Stimulated activated effector memory CD8-positive, alpha-beta T cell treated with anti-CD3 and anti-CD28 coated beads, Interleukin-12 subunit alpha, Interleukin-12 subunit beta, amount 100 ng/mL, for 72 hours (primary cell): ENCODE measurements around the gene SBF1.

Source experiments
- ATAC-seq: fragments of 150-1000 bp; cut with Tn5 transposase; 2 replicates; pipeline ENCODE4 v1.10.0; 2021
- DNase-seq, 2 donors: peaks; one replicate each; pipeline ENCODE4 v3.0.0; 2021 to 2022; ENCODE audit warnings: low spot score in 2 of 2
- H3K27ac Mint-ChIP-seq: one replicate; pipeline ENCODE4 v1.8.0; 2022; ENCODE audit warnings: mild to moderate bottlenecking, mixed read lengths
- H3K36me3 Mint-ChIP-seq: one replicate; pipeline ENCODE4 v1.8.0; 2022; ENCODE audit warnings: mild to moderate bottlenecking, mixed read lengths
- H3K4me1 Mint-ChIP-seq: one replicate; pipeline ENCODE4 v1.8.0; 2022; ENCODE audit warnings: mixed read lengths
- H3K4me3 Mint-ChIP-seq: one replicate; pipeline ENCODE4 v1.8.0; 2022; ENCODE audit warnings: mild to moderate bottlenecking, mixed read lengths
- H3K9me3 Mint-ChIP-seq: one replicate; pipeline ENCODE4 v1.8.0; 2022; ENCODE audit warnings: mixed read lengths

The SBF1 gene

DNA sequence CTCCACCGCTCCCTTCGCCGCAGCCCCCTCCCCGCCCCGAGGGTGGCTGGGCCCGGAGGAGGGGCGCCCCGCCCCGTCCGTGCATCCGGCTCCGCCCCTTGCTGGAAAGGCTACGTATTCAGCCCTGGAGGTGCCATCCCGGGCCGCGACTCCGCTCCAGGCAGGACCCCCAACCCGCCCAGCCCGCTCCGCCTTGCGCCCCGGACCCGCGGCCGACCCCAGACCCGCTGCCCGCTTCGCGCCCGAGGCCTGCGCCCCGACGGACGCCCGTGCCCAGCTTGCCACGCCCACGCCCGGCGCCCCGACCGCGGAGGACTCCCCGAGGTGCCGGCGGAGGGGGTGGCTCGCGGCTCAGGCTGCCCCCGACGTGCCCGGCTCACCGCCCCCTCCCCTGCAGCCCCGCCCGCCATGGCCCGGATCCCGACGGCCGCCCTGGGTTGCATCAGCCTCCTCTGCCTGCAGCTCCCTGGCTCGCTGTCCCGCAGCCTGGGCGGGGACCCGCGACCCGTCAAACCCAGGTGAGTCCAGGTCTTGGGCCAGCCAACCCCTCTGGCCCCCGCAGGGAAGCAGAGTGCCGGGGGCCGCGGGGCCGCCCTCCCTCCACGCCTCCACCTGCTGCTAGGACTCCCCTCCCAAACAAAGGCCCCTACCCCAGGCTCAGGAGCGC is 6.7 kb upstream of the SBF1 start, which contains the start of gene ADM2:
Gene ADM2 (plus strand): TSS at position 104 of the 667 bp plus-strand sequence. CDS start 305 bp downstream, at position 409.
- peak; percentile 77 for ATAC-seq
- DNase-seq, result peak; percentile 58 to 81
- Mint-ChIP-seq H3K4me1 (peaks cover 17% of the 10 kb centered on the region), H3K27ac (peak within 1 kb of the TSS; percentile 82), H3K4me3 (peak within 1 kb of the TSS; percentile 69), H3K36me3 (no peaks in the 10 kb centered on the region), H3K9me3 (no peaks in the 10 kb centered on the region)

DNA sequence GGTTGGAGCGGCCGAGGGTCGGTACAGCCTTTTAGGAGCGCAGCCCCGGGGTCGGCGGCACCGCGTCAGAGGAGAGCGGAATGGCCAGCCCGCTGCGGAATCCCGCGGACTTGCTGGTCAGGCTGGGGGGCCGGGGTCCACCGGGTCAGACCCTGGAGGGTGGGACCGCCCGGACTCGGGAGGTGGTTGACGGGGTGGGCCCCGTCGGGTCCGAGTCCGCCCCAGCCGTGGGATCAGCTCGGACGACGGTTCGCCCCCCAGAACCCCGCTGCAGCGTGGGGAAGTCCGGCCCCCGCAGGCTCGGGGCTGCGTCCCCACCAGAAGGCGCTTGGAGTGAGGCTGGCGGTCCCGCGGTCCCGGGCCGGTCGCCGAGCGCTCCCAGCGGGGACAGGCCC is 6.2 kb upstream of the SBF1 start:
- DNase-seq (no peak), ATAC-seq (no peak)
- H3K27ac Mint-ChIP-seq, result peak overlapping the region; percentile 32
- no peaks in the 10 kb centered on the region for H3K9me3 Mint-ChIP-seq
- peak overlapping the region; percentile 63 for H3K4me3 Mint-ChIP-seq
- H3K36me3 Mint-ChIP-seq, result peaks cover 4% of the 10 kb centered on the region
- peaks cover 17% of the 10 kb centered on the region for H3K4me1 Mint-ChIP-seq

GRCh38 chr22:50479721-50480120 is 4.9 kb upstream of the SBF1 start:
- no peak for ATAC-seq
- no peaks in the 10 kb centered on the region for H3K9me3 Mint-ChIP-seq
- H3K27ac Mint-ChIP-seq, result no peak overlapping the region
- DNase-seq, result no peak
- H3K36me3 Mint-ChIP-seq, result peaks cover 5% of the 10 kb centered on the region
- peak overlapping the region; percentile 63 for H3K4me3 Mint-ChIP-seq
- H3K4me1 Mint-ChIP-seq, result peaks cover 17% of the 10 kb centered on the region

DNA sequence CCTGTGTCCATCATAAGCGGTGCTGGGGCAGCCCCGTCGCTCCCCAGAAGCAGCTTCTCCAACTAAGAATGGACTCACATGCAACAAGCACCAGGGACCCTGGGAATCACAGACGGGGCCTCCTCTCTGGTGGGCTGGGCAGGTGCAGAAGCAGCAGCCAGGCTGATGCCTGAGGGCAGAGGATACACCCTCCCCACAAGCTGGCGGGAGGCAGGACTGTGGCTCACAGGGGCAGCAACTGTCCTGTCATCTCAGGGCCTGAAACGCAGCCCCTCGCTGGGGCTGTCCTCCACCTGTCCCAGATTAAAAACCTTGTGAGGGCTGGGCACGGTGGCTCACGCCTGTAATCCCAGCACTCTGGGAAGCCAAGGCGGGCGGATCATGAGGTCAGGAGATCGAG is 3.1 kb upstream of the SBF1 start:
- H3K36me3 Mint-ChIP-seq, result peaks cover 13% of the 10 kb centered on the region
- DNase-seq (no peak), ATAC-seq (no peak)
- no peaks in the 10 kb centered on the region for H3K9me3 Mint-ChIP-seq
- peak overlapping the region; percentile 33 for H3K27ac Mint-ChIP-seq
- H3K4me3 Mint-ChIP-seq, result no peak overlapping the region
- H3K4me1 Mint-ChIP-seq, result peaks cover 30% of the 10 kb centered on the region

DNA sequence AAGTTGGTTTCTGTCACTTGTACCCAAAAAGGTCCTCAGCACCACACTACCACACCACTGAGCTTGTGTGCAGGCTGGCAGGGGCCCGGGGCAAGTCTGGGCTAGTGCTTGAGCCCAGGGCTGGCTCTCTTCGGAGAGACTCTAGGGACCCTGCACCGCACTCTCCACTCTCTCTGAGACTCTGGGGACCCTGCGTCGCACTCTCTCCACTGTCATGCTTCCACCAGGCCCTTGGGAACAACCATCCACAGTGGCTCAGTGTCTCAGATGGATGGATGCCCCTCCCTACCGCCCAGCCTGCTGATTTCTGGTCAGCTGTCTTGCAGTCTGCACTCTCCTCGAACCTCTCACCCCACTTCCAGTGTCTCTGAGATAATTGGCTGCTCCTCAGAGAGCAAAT is 2.0 kb upstream of the SBF1 start:
- DNase-seq (no peak), ATAC-seq (no peak)
- no peaks in the 10 kb centered on the region for H3K9me3 Mint-ChIP-seq
- peaks cover 13% of the 10 kb centered on the region for H3K36me3 Mint-ChIP-seq
- H3K4me3 Mint-ChIP-seq, result peak overlapping the region; percentile 88
- peak overlapping the region; percentile 33 for H3K27ac Mint-ChIP-seq
- H3K4me1 Mint-ChIP-seq, result peaks cover 40% of the 10 kb centered on the region

- Mint-ChIP-seq H3K27ac (peak overlapping the region; percentile 71), H3K4me3 (peak overlapping the region; percentile 88), H3K4me1 (peaks cover 53% of the 10 kb centered on the region), H3K36me3 (peaks cover 13% of the 10 kb centered on the region), H3K9me3 (no peaks in the 10 kb centered on the region)
- ATAC-seq (no peak), DNase-seq (no peak)
Observed at GRCh38 chr22:50475652-50476002, 792 bp upstream of the SBF1 start.

DNA sequence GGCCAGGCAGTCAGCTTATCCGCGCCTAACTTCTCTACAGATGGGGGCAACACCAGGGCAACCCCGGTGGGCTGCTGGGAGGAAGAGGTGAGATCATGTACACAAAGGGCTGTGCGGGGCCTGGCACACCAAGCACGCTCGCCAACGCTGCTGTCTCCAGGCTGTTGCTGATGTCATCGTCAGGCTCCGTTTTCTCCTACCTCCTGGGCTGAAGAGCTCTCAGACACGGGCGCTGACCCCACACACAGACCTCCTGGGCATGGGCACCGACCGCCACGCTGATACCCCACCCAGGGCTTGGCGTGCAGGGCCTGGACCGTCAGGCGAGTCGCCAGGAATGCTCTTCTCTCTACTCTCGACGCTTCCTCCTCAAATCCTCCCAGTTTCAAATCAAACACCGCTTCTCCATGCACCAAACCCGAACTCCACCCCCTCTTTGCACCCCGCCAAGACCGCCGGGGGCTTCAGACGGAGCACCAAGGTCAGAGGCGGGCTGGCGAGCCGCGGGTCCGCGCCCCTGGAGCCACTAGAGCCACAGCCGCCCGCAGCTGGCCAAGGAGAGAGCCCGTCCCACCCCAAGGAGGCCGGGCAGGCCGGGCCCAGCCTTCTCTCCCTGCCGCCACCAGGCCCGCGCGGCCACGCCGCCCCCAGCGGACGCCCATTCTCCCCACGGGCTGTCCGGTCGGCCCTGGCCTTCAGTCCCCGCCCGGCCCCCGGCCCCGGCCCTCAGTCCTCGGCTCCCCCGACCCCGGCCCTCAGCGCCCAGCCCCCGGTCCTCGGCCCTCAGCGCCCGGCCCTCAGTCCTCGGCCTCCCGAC is 772 bp downstream of the SBF1 start:
- peaks cover 58% of the 10 kb centered on the region for H3K4me1 Mint-ChIP-seq
- DNase-seq, result peak in 1 of 2 donors; percentile 76

DNA sequence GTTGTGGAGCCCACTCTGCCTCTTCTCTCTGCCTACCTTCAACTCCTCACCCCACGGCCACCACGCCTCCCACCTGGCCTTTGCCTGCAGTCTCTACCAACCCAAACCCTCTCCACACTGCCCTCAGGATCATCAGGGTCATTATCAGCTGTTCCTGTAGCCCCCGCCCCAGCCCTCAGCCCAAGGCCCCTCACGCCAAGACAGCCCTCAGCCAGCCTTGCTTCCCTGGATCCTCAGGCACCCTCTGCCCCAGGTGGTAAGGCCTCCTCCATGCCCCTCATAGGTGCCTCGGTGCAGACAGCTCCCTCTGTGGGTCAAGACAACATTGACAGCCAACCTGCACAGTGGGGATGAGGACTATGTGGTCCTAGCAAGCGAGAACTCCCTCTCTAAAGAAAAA is 1.7 kb downstream of the SBF1 start:
- ATAC-seq (peak; percentile 33), DNase-seq (peak in 1 of 2 donors; percentile 70)
- peaks cover 25% of the 10 kb centered on the region for H3K36me3 Mint-ChIP-seq
- H3K9me3 Mint-ChIP-seq, result no peaks in the 10 kb centered on the region
- H3K27ac Mint-ChIP-seq, result peak overlapping the region; percentile 93
- peak overlapping the region; percentile 88 for H3K4me3 Mint-ChIP-seq
- peaks cover 67% of the 10 kb centered on the region for H3K4me1 Mint-ChIP-seq

More for the DNA sequence above, 772 bp downstream of the SBF1 start:
- H3K9me3 Mint-ChIP-seq, result no peaks in the 10 kb centered on the region
- H3K4me3 Mint-ChIP-seq, result peak overlapping the region; percentile 88
- H3K36me3 Mint-ChIP-seq, result peaks cover 19% of the 10 kb centered on the region
- H3K27ac Mint-ChIP-seq, result peak overlapping the region; percentile 93
- ATAC-seq, result peak; percentile 12

DNA sequence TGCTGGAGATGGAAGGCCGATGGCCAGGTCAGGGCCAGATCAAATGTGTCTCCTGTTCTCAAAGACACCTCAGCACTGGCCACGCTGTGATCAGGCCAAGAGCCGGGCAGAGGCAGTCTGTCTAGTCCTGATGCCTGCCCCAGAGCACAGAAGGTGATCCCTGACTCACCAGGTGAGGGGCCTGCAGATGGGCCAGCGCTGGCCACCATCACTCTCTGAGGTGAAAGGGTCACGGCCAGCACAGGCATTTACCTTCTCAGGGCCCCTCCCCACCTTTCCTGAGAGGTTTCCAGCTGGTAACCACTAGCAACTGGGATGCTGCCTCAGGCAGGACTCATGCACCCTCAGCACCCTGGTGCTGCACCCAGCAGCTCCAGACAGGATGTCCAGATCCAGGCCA is 2.9 kb downstream of the SBF1 start:
- Mint-ChIP-seq H3K36me3 (peaks cover 31% of the 10 kb centered on the region), H3K4me1 (peaks cover 63% of the 10 kb centered on the region), H3K27ac (peak overlapping the region; percentile 93), H3K4me3 (peak overlapping the region; percentile 88), H3K9me3 (no peaks in the 10 kb centered on the region)
- no peak for ATAC-seq
- no peak for DNase-seq

GRCh38 chr22:50471197-50471847 is 3.5 kb downstream of the SBF1 start:
- Mint-ChIP-seq H3K4me1 (peaks cover 68% of the 10 kb centered on the region), H3K27ac (peak overlapping the region; percentile 93), H3K9me3 (no peaks in the 10 kb centered on the region), H3K4me3 (peak overlapping the region; percentile 88), H3K36me3 (peaks cover 36% of the 10 kb centered on the region)
- no peak for DNase-seq
- no peak for ATAC-seq

DNA sequence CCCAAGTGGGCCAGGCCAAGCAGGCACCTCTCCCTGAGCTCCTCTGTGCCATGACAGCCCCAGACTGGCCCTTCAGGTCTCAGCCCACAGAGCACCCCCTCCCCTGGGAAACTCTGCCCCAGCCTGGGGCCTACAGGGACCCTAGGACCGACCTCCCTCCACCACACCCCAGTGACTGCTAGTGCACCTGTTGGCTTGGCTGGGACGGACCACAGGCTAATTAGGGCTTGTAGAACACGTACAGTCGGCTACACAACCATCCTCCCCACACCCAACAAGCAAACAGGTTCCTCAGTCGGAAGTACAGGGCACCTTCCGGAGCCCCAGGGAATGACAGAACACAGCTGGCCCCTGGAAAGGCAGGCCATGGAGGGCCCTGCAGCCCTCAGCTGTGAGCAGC is 4.3 kb downstream of the SBF1 start:
- ATAC-seq (no peak), DNase-seq (peak in 1 of 2 donors; percentile 64)
- H3K9me3 Mint-ChIP-seq, result no peaks in the 10 kb centered on the region
- H3K36me3 Mint-ChIP-seq, result peaks cover 41% of the 10 kb centered on the region
- H3K4me3 Mint-ChIP-seq, result peak overlapping the region; percentile 88
- peaks cover 74% of the 10 kb centered on the region for H3K4me1 Mint-ChIP-seq
- peak overlapping the region; percentile 93 for H3K27ac Mint-ChIP-seq

DNA sequence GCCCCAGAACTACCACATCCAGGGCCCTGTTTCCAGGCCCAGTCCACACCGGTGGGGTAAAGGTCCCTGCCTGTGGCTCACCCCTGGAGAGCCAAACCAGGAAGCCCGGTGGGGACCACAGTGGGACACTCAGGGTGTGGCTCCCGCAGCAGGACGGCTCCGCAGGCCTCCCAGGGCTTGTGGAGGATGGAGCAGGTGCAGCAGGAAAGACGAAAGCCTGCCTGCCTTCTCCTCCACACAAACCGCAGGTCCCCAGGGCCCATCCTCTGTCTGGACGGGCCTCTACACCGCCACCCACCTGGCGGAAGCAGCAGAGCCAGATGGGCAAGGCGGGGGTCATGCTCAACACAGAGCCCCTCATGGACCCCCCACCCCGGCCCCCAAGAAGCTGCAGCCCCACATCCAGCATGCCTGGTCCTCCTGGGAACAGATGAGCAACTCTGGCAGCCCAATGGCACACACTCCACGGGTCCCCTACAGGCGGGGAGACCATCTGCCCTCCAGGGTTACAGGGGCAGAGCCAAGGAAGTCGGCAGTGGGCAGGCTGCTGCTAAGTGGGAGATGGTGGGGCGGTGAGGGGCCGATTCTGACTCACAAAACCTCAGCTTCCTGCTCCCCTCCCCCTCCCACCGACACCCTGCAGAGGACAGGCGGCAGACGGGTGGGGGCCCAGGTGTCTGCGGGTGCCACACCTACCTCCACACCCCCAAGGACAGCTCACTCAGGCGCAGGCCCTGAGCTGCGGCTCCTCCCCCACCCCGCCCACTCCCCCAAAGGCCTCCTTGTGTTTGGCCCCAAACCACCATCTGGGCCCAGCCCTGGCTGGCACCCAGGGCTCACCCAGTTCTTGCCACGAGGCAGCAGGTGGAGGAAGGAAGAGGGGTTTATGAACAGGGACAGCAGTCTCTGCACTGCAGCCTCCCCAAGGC is 5.2 kb downstream of the SBF1 start:
- H3K36me3 Mint-ChIP-seq, result peaks cover 49% of the 10 kb centered on the region
- no peaks in the 10 kb centered on the region for H3K9me3 Mint-ChIP-seq
- ATAC-seq (peak; percentile 88), DNase-seq (peak; percentile 84 to 97)
- H3K4me3 Mint-ChIP-seq, result peak overlapping the region; percentile 88
- peaks cover 74% of the 10 kb centered on the region for H3K4me1 Mint-ChIP-seq
- peak overlapping the region; percentile 93 for H3K27ac Mint-ChIP-seq

DNA sequence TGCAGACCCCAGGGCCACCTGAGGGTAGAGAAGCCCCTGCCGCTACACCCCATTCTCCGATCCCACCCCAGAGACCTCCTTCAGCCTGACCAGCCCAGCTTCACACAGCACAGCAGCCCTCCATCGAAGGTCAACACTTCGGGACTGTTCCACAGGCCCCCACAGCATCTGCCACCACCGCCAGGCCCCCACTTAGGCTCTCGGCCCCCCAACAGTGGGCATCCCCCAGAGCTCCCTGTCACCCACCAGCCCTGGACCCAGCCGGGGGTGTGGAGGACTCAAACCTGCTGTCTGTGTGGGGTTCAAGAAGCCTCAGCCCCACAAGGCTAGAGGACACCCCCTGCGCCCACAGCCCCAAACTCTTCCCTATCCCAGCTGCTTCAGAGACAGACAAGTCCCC is 6.2 kb downstream of the SBF1 start:
- Mint-ChIP-seq H3K4me1 (peaks cover 68% of the 10 kb centered on the region), H3K36me3 (peaks cover 51% of the 10 kb centered on the region), H3K9me3 (no peaks in the 10 kb centered on the region), H3K27ac (peak overlapping the region; percentile 93), H3K4me3 (peak overlapping the region; percentile 88)
- ATAC-seq, result no peak
- no peak for DNase-seq

DNA sequence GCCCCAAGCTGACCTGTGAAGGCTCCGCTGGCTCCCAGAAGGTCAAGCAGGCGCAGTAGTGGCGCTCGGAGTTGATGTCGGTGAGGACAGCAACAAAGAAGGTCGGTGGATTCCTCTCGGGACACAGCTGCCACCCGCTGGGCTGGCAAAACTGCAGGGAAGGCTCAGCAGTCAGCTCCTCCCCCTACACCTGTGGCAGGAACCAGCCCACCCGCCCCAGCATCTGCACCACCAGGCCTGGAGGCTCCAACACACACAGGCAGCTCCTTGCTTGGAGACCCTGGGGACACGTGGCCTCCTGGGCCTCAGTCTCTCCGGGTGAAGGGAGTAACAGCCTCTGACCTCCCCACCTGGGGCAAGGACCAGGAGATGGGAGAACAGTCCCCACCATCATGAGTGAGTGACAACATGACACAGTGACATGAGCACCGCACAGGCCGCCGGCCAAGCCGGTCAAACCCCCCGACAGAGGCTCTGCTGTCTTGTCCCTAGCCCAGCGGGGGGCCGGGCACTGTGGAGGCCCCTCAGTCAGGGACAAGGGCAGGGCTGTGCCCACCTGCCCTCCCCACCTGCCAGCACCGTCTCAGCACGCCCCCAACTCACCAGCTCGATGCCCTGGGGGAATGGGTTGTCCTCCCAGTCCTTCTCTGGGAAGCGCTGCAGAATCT is 6.9 kb downstream of the SBF1 start:
- Mint-ChIP-seq H3K27ac (no peak overlapping the region), H3K9me3 (no peaks in the 10 kb centered on the region), H3K4me3 (peak overlapping the region; percentile 88), H3K36me3 (peaks cover 58% of the 10 kb centered on the region), H3K4me1 (peaks cover 61% of the 10 kb centered on the region)
- DNase-seq (no peak), ATAC-seq (no peak)
